GM19452 (cell line): Measurements from ENCODE around the gene CORO1A.
"Not testable (repeated sequence)": the region's sequence is repeated elsewhere in the genome, so short reads cannot be mapped to it uniquely, and the experiment has no call there.

Experiments
- ATAC-seq: cut with Tn5 transposase; IDR thresholded peaks from one replicate; pipeline ENCODE4 v1.9.1; 2021; ENCODE audit not compliant: unreplicated experiment

The CORO1A gene

GRCh38 chr16:30169416-30169815, 14.0 kb upstream of the CORO1A start:
- not testable (repeated sequence) for ATAC-seq

- not testable (repeated sequence) for ATAC-seq
Observed at GRCh38 chr16:30170145-30170544, 13.3 kb upstream of the CORO1A start.

GRCh38 chr16:30173054-30173453, 10.3 kb upstream of the CORO1A start:
- ATAC-seq, result no peak

- ATAC-seq, result not testable (repeated sequence)
Observed at GRCh38 chr16:30176876-30177275, 6.5 kb upstream of the CORO1A start.

- ATAC-seq, result no peak
Observed at GRCh38 chr16:30179195-30179594, 4.2 kb upstream of the CORO1A start.

- no peak for ATAC-seq
Observed at GRCh38 chr16:30179931-30180330, 3.5 kb upstream of the CORO1A start.

GRCh38 chr16:30180741-30181140, 2.7 kb upstream of the CORO1A start:
- ATAC-seq, result no peak

GRCh38 chr16:30184096-30184890, 891 bp downstream of the CORO1A start:
- ATAC-seq, result peak; percentile 5

- no peak for ATAC-seq
Observed at GRCh38 chr16:30184891-30185682, 1.7 kb downstream of the CORO1A start.

- no peak for ATAC-seq
Observed at GRCh38 chr16:30185683-30186421, 2.5 kb downstream of the CORO1A start.

- no peak for ATAC-seq
Observed at GRCh38 chr16:30186444-30186781, 3.0 kb downstream of the CORO1A start.

GRCh38 chr16:30186782-30187555, 3.6 kb downstream of the CORO1A start:
- no peak for ATAC-seq

GRCh38 chr16:30187556-30187865, 4.1 kb downstream of the CORO1A start:
- no peak for ATAC-seq

GRCh38 chr16:30187971-30188561, 4.7 kb downstream of the CORO1A start:
- no peak for ATAC-seq

- not testable (repeated sequence) for ATAC-seq
Observed at GRCh38 chr16:30191158-30191557, 7.8 kb downstream of the CORO1A start.

- not testable (repeated sequence) for ATAC-seq
Observed at GRCh38 chr16:30193098-30193497, 9.7 kb downstream of the CORO1A start.

GRCh38 chr16:30193615-30194014, 10.2 kb downstream of the CORO1A start, which contains the start of the genes BOLA2B and SLX1A:
Gene BOLA2B, minus strand, starts transcription at chr16:30193666. Its CDS starts 71 bp downstream, at chr16:30193595.
Gene SLX1A, plus strand, starts transcription at chr16:30193875. Its CDS starts 210 bp downstream, at chr16:30194085.
- peak; percentile 84 for ATAC-seq

- ATAC-seq, result peak; percentile 53
Observed at GRCh38 chr16:30194172-30194925, 10.9 kb downstream of the CORO1A start.

GRCh38 chr16:30197001-30197400, 13.6 kb downstream of the CORO1A start:
- ATAC-seq, result not testable (repeated sequence)

- ATAC-seq, result not testable (repeated sequence)
Observed at GRCh38 chr16:30199049-30199448, 15.6 kb downstream of the CORO1A start, which contains the start of gene SULT1A3. Gene SULT1A3, plus strand, starts transcription at chr16:30199255. Its CDS starts 1,474 bp downstream, at chr16:30200729.
